ENCODE measurements around the gene TBL1XR1.

The TBL1XR1 gene

GRCh38 chr3:177068967-177069366 lies 128.3 kb downstream of the TBL1XR1 start:
- DNase-seq (ENCODE audit: low read depth) = no peak
- no peak overlapping the region for H3K4me3 ChIP-seq (replicated peaks; ENCODE audit: low read depth, low read length)
- TF ChIP-seq CTCF (IDR thresholded peaks at IDR 0.05; ENCODE audit: low read length, missing control alignments) = no peak

- no peak for DNase-seq (ENCODE audit: low read depth)
- TF ChIP-seq CTCF (IDR thresholded peaks at IDR 0.05; ENCODE audit: low read length, missing control alignments) = no peak
- H3K4me3 ChIP-seq (replicated peaks; ENCODE audit: low read depth, low read length) = no peak overlapping the region
These were observed 131.2 kb downstream of the TBL1XR1 start for GRCh38 chr3:177066068-177066467.

GRCh38 chr3:177065285-177066033 lies 131.8 kb downstream of the TBL1XR1 start:
- TF ChIP-seq CTCF (IDR thresholded peaks at IDR 0.05; ENCODE audit: low read length, missing control alignments) = no peak
- peak; percentile 44 for DNase-seq (ENCODE audit: low read depth)
- no peak overlapping the region for H3K4me3 ChIP-seq (replicated peaks; ENCODE audit: low read depth, low read length)

GRCh38 chr3:177062052-177062732 lies 135.1 kb downstream of the TBL1XR1 start:
- H3K4me3 ChIP-seq (replicated peaks; ENCODE audit: low read depth, low read length) = no peak overlapping the region
- no peak for TF ChIP-seq CTCF (IDR thresholded peaks at IDR 0.05; ENCODE audit: low read length, missing control alignments)
- DNase-seq (ENCODE audit: low read depth) = no peak

- no peak overlapping the region for H3K4me3 ChIP-seq (replicated peaks; ENCODE audit: low read depth, low read length)
- no peak for DNase-seq (ENCODE audit: low read depth)
- TF ChIP-seq CTCF (IDR thresholded peaks at IDR 0.05; ENCODE audit: low read length, missing control alignments) = no peak
These were observed 135.9 kb downstream of the TBL1XR1 start for GRCh38 chr3:177061369-177061768.

GRCh38 chr3:177060492-177060891 lies 136.8 kb downstream of the TBL1XR1 start:
- no peak for TF ChIP-seq CTCF (IDR thresholded peaks at IDR 0.05; ENCODE audit: low read length, missing control alignments)
- no peak overlapping the region for H3K4me3 ChIP-seq (replicated peaks; ENCODE audit: low read depth, low read length)
- no peak for DNase-seq (ENCODE audit: low read depth)

Measured in fibroblast of pulmonary artery (primary cell).